ENCODE measurements around the gene BMPR1B. TPM values are rescaled to one million over a fixed set of nuclear protein-coding genes. Genes with fewer than 3 reads are reported as not detected.

BMPR1B gene
- total and polyA plus RNA-seq, 9 of the 15 experiments (the other 6 are each of a cell fraction or from before 2014, with no cell fraction given) = 0.01 TPM; not detected in 8

DNA sequence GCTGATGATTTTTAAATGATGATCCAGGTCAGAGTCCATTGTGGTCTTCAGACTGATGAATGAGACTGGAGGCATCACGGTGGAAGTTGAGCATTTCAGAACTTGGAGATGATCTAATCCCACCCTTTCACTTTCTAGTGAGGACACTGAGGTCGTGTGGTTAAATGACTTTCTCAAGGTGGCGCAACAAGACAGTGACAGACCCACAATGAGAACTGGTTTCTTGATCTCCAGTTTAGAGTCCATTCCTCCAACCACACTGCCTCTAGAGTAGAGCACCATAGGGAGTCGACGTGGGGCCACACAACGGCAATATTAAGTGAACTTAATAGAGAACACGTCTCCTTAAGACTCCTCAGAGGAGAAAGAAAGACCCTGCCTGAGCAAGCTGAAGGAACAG, 410.1 kb downstream of the BMPR1B start:
- Histone ChIP-seq H3K9ac (ENCODE audit: insufficient read depth in 1 of 2, low read depth in 2 of 2, low read length in 2 of 2) (no peak overlapping the region), H3K27me3 (ENCODE audit: control insufficient read depth in 2 of 2, insufficient read depth in 2 of 2, low read length in 2 of 2) (peaks cover 0 to 4% of the 10 kb centered on the region in 2 experiments; a peak in 1 of 5 replicates), H3K27ac (ENCODE audit: extremely low read depth, low read depth, low read length) (no peak overlapping the region), H3K4me3 (no peak overlapping the region), H2AFZ (ENCODE audit: low read depth, low read length) (no peak overlapping the region; the same call in 1 of the 2 replicates), H3K4me2 (ENCODE audit: insufficient read depth, low read length) (no peak overlapping the region), H3K36me3 (ENCODE audit: control insufficient read depth, insufficient read depth, low read length) (no peaks in the 10 kb centered on the region), H3K79me2 (ENCODE audit: control insufficient read depth, insufficient read depth, low read length) (no peaks in the 10 kb centered on the region), H3K4me1 (replicated peaks in 1 of 2; ENCODE audit: control insufficient read depth in 2 of 2, insufficient read depth in 2 of 2, low read length in 2 of 2) (no peaks in the 10 kb centered on the region), H3K9me3 (replicated peaks; ENCODE audit: control insufficient read depth, insufficient read depth, low read depth, low read length) (no peaks in the 10 kb centered on the region), H4K20me1 (replicated peaks; ENCODE audit: control insufficient read depth, insufficient read depth, low read length) (no peaks in the 10 kb centered on the region), H3K9me1 (ENCODE audit: control insufficient read depth, insufficient read depth, low read length) (no peaks in the 10 kb centered on the region)
- peak; percentile 81 for FAIRE-seq
- ATAC-seq = peak; percentile 78
- ChIA-PET POLR2A (no interaction called here), CTCF (ENCODE audit: low intra/inter-chr PET ratio) (no interaction called here)
- intact Hi-C loops (cut with micrococcal nuclease) (loop anchor here (1.0 to 5.0 kb wide), 4 partner anchors 98 to 1184 kb away; no protein-coding TSS in a partner anchor), in situ Hi-C loops (cut with MboI) (loop anchor here (25.0 kb wide), 1 partner anchor 344 kb away; no protein-coding TSS in a partner anchor)
- WGBS (ENCODE audit: insufficient coverage, low coverage, missing lambda C conversion rate) = 2% methylated on average over 7 of the region's 7 CpGs
- peak in 2 of 4 experiments; percentile 12 to 36 for DNase-seq (ENCODE audit: extremely low read depth in 1 of 4, low spot score in 3 of 4)
- no TSS peak for BruUV-seq (replicated peaks)
- TF ChIP-seq, protein P1, sequence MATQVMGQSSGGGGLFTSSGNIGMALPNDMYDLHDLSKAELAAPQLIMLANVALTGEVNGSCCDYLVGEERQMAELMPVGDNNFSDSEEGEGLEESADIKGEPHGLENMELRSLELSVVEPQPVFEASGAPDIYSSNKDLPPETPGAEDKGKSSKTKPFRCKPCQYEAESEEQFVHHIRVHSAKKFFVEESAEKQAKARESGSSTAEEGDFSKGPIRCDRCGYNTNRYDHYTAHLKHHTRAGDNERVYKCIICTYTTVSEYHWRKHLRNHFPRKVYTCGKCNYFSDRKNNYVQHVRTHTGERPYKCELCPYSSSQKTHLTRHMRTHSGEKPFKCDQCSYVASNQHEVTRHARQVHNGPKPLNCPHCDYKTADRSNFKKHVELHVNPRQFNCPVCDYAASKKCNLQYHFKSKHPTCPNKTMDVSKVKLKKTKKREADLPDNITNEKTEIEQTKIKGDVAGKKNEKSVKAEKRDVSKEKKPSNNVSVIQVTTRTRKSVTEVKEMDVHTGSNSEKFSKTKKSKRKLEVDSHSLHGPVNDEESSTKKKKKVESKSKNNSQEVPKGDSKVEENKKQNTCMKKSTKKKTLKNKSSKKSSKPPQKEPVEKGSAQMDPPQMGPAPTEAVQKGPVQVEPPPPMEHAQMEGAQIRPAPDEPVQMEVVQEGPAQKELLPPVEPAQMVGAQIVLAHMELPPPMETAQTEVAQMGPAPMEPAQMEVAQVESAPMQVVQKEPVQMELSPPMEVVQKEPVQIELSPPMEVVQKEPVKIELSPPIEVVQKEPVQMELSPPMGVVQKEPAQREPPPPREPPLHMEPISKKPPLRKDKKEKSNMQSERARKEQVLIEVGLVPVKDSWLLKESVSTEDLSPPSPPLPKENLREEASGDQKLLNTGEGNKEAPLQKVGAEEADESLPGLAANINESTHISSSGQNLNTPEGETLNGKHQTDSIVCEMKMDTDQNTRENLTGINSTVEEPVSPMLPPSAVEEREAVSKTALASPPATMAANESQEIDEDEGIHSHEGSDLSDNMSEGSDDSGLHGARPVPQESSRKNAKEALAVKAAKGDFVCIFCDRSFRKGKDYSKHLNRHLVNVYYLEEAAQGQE (IDR thresholded peaks at IDR 0.05; ENCODE audit: borderline replicate concordance) = peak; percentile 76; the same call in 1 of the 2 replicates
- TF ChIP-seq, protein P1 (CRISPR knock-in tag; IDR thresholded peaks at IDR 0.05; ENCODE audit: low read depth) = no peak
- TF ChIP-seq ARID3A (IDR thresholded peaks at IDR 0.05; ENCODE audit: borderline replicate concordance, low read depth, low read length) (no peak), CTCF (IDR thresholded peaks at IDR 0.05 in 2 of 3, conservative IDR thresholded peaks at IDR 0.05 in 1 of 3; ENCODE audit: insufficient read depth in 2 of 3, low read depth in 1 of 3, low read length in 3 of 3) (peak; percentile 49 to 63 (median 56); a peak in 5 of 6 replicates), MYNN (IDR thresholded peaks at IDR 0.05) (no peak), MYNN (CRISPR knock-in tag; IDR thresholded peaks at IDR 0.05) (no peak), NBN (IDR thresholded peaks at IDR 0.05; ENCODE audit: low read depth) (no peak), GMEB1 (CRISPR knock-in tag; IDR thresholded peaks at IDR 0.05) (no peak), GATA2 (CRISPR knock-in tag; IDR thresholded peaks at IDR 0.05) (no peak)
